Natural killer cell (primary cell): Measurements from ENCODE around the gene EMC7. TPM values are rescaled to one million over a fixed set of nuclear protein-coding genes. Genes with fewer than 3 reads are reported as not detected.

Experiments
- ATAC-seq, 3 donors: fragments of 150-1000 bp in 2 of 3; fragments of 200-7000 bp in 1 of 3; cut with Tn5 transposase; 1 replicate in 1 of 3; 2 replicates in 2 of 3; pipeline ENCODE4 v1.10.0; 2021; ENCODE audit warnings: mild to moderate bottlenecking in 2 of 3, moderate library complexity in 2 of 3
- DNase-seq, 2 donors: peaks; one replicate each; pipeline versions ENCODE4 v3.0.0 to v3.0.0-alpha.2; 2013 to 2021; ENCODE audit warnings: mixed read lengths in 1 of 2
- H3K27ac ChIP-seq: one replicate; pipeline ENCODE4 v1.5.1; 2013; ENCODE audit warnings: mild to moderate bottlenecking, low read length
- H3K27me3 ChIP-seq: one replicate; pipeline ENCODE4 v1.6.1; 2013; ENCODE audit warnings: low read length; ENCODE audit not compliant: control insufficient read depth, insufficient read depth
- H3K36me3 ChIP-seq: one replicate; pipeline ENCODE4 v1.6.1; 2013; ENCODE audit warnings: low read length; ENCODE audit not compliant: control insufficient read depth, insufficient read depth
- H3K4me1 ChIP-seq: one replicate; pipeline ENCODE4 v1.6.1; 2013; ENCODE audit warnings: low read length; ENCODE audit not compliant: control insufficient read depth, insufficient read depth
- H3K4me3 ChIP-seq: one replicate; pipeline ENCODE4 v1.5.1; 2013; ENCODE audit warnings: low read length
- H3K9me3 ChIP-seq: one replicate; pipeline ENCODE4 v1.6.1; 2013; ENCODE audit warnings: low read length; ENCODE audit not compliant: control insufficient read depth, insufficient read depth
- H3K27ac Mint-ChIP-seq, 2 donors: one replicate each; pipeline ENCODE4 v1.8.0; 2022; ENCODE audit warnings: mild to moderate bottlenecking in 2 of 2, mixed read lengths in 2 of 2, moderate library complexity in 1 of 2
- H3K27me3 Mint-ChIP-seq, 2 donors: one replicate each; pipeline ENCODE4 v1.8.0; 2022; ENCODE audit warnings: low read depth in 2 of 2, mixed read lengths in 2 of 2
- H3K36me3 Mint-ChIP-seq: one replicate; pipeline ENCODE4 v1.8.0; 2022; ENCODE audit warnings: mixed read lengths
- H3K4me1 Mint-ChIP-seq, 2 donors: one replicate each; pipeline ENCODE4 v1.8.0; 2022; ENCODE audit warnings: mixed read lengths in 2 of 2
- H3K4me3 Mint-ChIP-seq: one replicate; pipeline ENCODE4 v1.8.0; 2022; ENCODE audit warnings: mild to moderate bottlenecking, moderate library complexity, mixed read lengths
- H3K9me3 Mint-ChIP-seq, 2 donors: one replicate each; pipeline ENCODE4 v1.8.0; 2022; ENCODE audit warnings: mixed read lengths in 2 of 2
- WGBS: methylation state at CpG from one replicate; pipeline ENCODE4 v1.1.7; 2013; ENCODE audit warnings: missing lambda C conversion rate; ENCODE audit not compliant: insufficient coverage; 5-methylcytosine and 5-hydroxymethylcytosine counted together
- intact Hi-C: fragments of 100-400 bp; cut with micrococcal nuclease; formaldehyde crosslinking; loops from one replicate; pipeline ENCODE4 v1.14.2; 2022
- total RNA-seq, 4 donors: library from RNA; stranded (reverse); fragments of 120-200 nt in 1 of 4; gene quantifications; one replicate each; pipeline versions ENCODE4 v1.2.3 to v1.2.4, GENCODE V29; 2013 to 2022
- TF ChIP-seq, protein P1 (sequence below): fragments of 200-600 bp; IDR thresholded peaks from one replicate; pipeline ENCODE4 v1.8.0; 2022; ENCODE audit warnings: antibody characterized with exemption

EMC7 gene
- total RNA-seq, 3 donors from 2014 or later (not counting 1 experiment from before 2014, with no cell fraction given) = 55.9 to 60.8 (median 59.6) TPM

DNA sequence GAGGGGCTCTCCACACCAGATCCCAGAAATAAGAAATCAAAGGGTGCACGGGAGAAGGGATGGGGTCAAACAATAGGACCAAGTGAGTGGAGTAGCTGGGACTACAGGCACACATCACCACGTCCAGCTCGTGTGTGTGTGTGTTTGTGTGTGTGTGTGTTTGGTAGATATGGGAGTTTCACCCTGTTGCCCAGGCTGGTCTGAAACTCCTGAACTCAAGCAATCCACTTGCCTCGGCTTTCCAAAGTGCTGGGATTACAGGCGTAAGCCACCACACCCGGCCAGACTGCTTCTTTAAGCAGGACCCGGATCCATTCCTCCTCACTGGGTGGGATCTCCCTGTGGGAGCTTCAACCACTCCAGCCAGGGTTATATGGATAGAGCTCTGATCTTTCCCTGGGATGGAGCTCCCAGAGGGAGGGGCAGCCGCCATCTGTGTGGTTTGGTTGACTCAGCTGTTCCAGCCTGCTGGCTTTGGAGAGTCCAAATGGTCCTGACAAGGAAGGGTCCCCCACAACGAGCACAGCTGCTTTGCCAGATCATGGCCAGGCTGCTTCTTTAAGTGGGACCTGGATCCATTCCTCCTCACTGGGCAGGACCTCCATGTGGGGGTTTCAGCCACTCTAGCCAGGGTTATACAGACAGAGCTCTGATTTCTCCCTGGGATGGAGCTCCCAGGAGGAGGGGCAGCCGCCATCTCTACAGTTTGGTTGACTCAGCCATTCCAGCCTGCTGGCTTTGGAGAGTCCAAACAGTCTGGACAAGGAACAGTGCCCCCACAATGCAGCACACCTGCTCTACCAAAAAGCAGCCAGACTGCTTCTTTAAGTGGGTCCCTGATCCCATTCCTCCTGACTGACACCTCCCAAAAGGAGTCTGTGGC, 53.5 kb downstream of the EMC7 start:
- Mint-ChIP-seq H3K9me3 (peaks cover 7 to 17% of the 10 kb centered on the region in 2 donors), H3K27me3 (peaks cover 0 to 16% of the 10 kb centered on the region in 2 donors), H3K4me1 (no peaks in the 10 kb centered on the region), H3K27ac (no peak overlapping the region), H3K4me3 (no peak overlapping the region), H3K36me3 (peaks cover 21% of the 10 kb centered on the region)
- intact Hi-C loops = no loop called here
- TF ChIP-seq, protein P1, sequence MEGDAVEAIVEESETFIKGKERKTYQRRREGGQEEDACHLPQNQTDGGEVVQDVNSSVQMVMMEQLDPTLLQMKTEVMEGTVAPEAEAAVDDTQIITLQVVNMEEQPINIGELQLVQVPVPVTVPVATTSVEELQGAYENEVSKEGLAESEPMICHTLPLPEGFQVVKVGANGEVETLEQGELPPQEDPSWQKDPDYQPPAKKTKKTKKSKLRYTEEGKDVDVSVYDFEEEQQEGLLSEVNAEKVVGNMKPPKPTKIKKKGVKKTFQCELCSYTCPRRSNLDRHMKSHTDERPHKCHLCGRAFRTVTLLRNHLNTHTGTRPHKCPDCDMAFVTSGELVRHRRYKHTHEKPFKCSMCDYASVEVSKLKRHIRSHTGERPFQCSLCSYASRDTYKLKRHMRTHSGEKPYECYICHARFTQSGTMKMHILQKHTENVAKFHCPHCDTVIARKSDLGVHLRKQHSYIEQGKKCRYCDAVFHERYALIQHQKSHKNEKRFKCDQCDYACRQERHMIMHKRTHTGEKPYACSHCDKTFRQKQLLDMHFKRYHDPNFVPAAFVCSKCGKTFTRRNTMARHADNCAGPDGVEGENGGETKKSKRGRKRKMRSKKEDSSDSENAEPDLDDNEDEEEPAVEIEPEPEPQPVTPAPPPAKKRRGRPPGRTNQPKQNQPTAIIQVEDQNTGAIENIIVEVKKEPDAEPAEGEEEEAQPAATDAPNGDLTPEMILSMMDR = no peak
- WGBS = 88% methylated on average over 10 of the region's 10 CpGs
- Histone ChIP-seq H3K27me3 (no peaks in the 10 kb centered on the region), H3K27ac (no peak overlapping the region), H3K4me1 (no peaks in the 10 kb centered on the region), H3K9me3 (peaks cover 7% of the 10 kb centered on the region), H3K36me3 (no peaks in the 10 kb centered on the region), H3K4me3 (no peak overlapping the region)
- no peak for DNase-seq
- no peak for ATAC-seq

DNA sequence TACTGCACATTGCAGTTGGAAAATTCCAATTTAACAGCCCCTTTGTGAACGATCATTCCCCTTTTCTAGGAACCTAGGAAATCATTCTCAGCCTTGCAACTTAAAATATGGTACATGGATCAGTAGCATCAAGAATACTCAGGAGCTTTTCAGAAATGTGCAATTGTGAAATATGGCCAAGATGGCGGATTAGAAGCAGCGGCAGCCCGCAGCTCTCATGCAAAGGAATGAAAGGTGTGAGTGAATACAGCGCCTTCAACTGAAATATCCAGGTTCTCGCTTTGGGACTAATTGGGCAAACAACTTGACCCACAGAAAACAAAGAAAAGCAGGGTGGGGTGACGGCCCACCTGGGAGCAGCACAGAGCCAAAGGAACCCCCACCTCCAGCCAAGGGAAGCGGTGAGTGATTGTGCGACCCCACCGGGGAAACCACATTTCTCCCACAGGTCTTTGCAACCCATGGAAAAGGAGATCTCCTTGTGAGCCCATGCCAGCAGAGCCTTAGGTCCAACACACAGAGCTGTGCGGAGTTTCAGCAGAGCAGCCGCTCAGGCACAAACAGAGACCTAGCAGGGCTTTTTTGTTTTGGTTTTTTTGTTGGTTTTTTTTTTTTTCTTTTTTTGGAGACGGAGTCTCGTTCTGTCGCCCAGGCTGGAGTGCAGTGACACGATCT, 55.1 kb downstream of the EMC7 start:
- intact Hi-C loops = no loop called here
- no peak overlapping the region for H3K27ac Mint-ChIP-seq
- no peak overlapping the region for H3K4me3 ChIP-seq
- H3K4me1 ChIP-seq = no peaks in the 10 kb centered on the region
- TF ChIP-seq, protein P1 = no peak
- ATAC-seq (no peak), DNase-seq (no peak)
- peaks cover 20% of the 10 kb centered on the region for H3K36me3 Mint-ChIP-seq
- no peaks in the 10 kb centered on the region for H3K36me3 ChIP-seq
- H3K27me3 ChIP-seq = no peaks in the 10 kb centered on the region
- no peaks in the 10 kb centered on the region for H3K4me1 Mint-ChIP-seq
- no peak overlapping the region for H3K27ac ChIP-seq
- H3K27me3 Mint-ChIP-seq = peaks cover 0 to 15% of the 10 kb centered on the region in 2 donors
- peaks cover 7 to 17% of the 10 kb centered on the region in 2 donors for H3K9me3 Mint-ChIP-seq
- H3K4me3 Mint-ChIP-seq = no peak overlapping the region
- WGBS = 91% methylated on average over 12 of the region's 16 CpGs
- H3K9me3 ChIP-seq = peaks cover 7% of the 10 kb centered on the region

DNA sequence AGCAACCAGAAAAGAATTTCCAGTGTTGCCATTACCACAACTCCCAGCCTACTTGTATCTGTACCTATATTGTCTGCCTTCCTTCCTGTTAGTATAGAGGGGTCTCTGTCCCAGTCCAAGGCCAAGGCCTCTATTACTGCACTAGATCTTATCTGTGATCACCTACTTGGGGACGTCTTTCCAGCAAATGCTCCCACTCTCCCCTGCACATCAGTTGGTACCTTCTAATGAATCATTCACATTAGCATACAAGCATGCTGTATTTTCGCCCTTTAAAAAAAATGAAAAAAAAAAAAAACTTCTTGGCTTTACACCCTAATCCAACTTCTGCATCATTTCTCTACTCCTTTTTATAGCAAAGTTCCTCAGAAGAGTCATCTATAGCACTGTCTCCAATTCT, 57.8 kb downstream of the EMC7 start:
- no peak for DNase-seq
- 94% methylated on average over 2 of the region's 2 CpGs for WGBS
- TF ChIP-seq, protein P1 = no peak
- Mint-ChIP-seq H3K27me3 (no peaks in the 10 kb centered on the region), H3K36me3 (no peaks in the 10 kb centered on the region), H3K4me3 (no peak overlapping the region), H3K9me3 (no peaks in the 10 kb centered on the region), H3K27ac (no peak overlapping the region), H3K4me1 (peaks cover 11 to 12% of the 10 kb centered on the region in 2 donors)
- Histone ChIP-seq H3K27ac (no peak overlapping the region), H3K4me1 (peaks cover 7% of the 10 kb centered on the region), H3K36me3 (no peaks in the 10 kb centered on the region), H3K9me3 (no peaks in the 10 kb centered on the region), H3K27me3 (no peaks in the 10 kb centered on the region), H3K4me3 (no peak overlapping the region)
- intact Hi-C loops = no loop called here
- no peak for ATAC-seq
